ENCODE measurements around the gene FHL5.

DNA sequence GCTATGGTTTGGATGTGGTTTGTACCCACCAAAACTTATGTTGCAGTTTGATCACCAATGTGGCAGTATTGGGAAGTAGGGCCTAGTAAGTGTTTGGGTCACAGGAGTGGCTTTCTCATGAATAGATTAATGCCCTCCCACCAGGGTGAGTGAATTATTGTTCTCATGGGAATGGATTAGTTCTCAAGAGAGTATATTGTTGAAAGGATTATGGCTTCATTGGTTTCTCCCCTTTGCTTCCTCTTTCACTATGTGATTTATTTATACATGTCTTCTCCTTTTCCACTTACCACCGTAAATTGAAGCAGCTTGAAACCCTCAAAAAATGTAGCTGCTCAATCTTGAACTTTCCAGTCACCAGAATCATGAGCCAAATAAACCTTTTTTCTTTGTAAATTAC, 30.5 kb upstream of the FHL5 start:
- TF ChIP-seq, protein P1, sequence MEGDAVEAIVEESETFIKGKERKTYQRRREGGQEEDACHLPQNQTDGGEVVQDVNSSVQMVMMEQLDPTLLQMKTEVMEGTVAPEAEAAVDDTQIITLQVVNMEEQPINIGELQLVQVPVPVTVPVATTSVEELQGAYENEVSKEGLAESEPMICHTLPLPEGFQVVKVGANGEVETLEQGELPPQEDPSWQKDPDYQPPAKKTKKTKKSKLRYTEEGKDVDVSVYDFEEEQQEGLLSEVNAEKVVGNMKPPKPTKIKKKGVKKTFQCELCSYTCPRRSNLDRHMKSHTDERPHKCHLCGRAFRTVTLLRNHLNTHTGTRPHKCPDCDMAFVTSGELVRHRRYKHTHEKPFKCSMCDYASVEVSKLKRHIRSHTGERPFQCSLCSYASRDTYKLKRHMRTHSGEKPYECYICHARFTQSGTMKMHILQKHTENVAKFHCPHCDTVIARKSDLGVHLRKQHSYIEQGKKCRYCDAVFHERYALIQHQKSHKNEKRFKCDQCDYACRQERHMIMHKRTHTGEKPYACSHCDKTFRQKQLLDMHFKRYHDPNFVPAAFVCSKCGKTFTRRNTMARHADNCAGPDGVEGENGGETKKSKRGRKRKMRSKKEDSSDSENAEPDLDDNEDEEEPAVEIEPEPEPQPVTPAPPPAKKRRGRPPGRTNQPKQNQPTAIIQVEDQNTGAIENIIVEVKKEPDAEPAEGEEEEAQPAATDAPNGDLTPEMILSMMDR (IDR thresholded peaks at IDR 0.05) = no peak
- TF ChIP-seq POLR2A (IDR thresholded peaks at IDR 0.05) = no peak
- no peak for TF ChIP-seq POLR2AphosphoS5 (IDR thresholded peaks at IDR 0.05)
- no peak for TF ChIP-seq EP300 (IDR thresholded peaks at IDR 0.05)
